Adrenal gland (tissue), 19 donors: ENCODE measurements around the gene TRAPPC2L. TPM values are rescaled to one million over a fixed set of nuclear protein-coding genes. Genes with fewer than 3 reads are reported as not detected.

Source experiments
- DNase-seq, 7 donors: peaks; one replicate each; pipeline ENCODE4 v3.0.0-alpha.2; 2019 to 2020
- H3K27ac ChIP-seq, 5 donors: fragments of 200-600 bp; sonication (generic) in 4 of 5; 1 replicate in 3 of 5; 2 replicates in 2 of 5; pipeline versions ENCODE4 v1.5.1 to v1.8.0; 2016 to 2020; ENCODE audit warnings: mild to moderate bottlenecking in 1 of 5
- H3K27me3 ChIP-seq: fragments of 200-600 bp; 2 replicates; pipeline ENCODE4 v1.8.0; 2021
- H3K36me3 ChIP-seq, 2 donors: fragments of 200-600 bp; replicated peaks in 1 of 2; 1 replicate in 1 of 2; 2 replicates in 1 of 2; pipeline versions ENCODE4 v1.5.1 to v1.8.0; 2018 to 2022
- H3K4me1 ChIP-seq, 2 donors: fragments of 200-600 bp; replicated peaks in 1 of 2; 1 replicate in 1 of 2; 2 replicates in 1 of 2; pipeline versions ENCODE4 v1.5.1 to v1.8.0; 2018 to 2021
- H3K4me3 ChIP-seq, 4 donors: fragments of 200-600 bp; sonication (generic) in 3 of 4; one replicate each; pipeline ENCODE4 v1.5.1; 2016 to 2018
- H3K9me3 ChIP-seq, 3 donors: fragments of 200-600 bp; sonication (generic) in 1 of 3; replicated peaks in 1 of 3; 1 replicate in 2 of 3; 2 replicates in 1 of 3; pipeline versions ENCODE4 v1.5.1 to v1.8.0; 2016 to 2021
- CTCF ChIP-seq, 6 experiments: fragments of 450-650 bp in 4 of 6; fragments of 200-600 bp in 2 of 6; sonication (generic) in 1 of 6; IDR thresholded peaks; 1 replicate in 5 of 6; 2 replicates in 1 of 6; pipeline versions ENCODE4 v1.5.1 to v1.8.0; 2016 to 2021; ENCODE audit warnings: antibody characterized with exemption in 6 of 6, mild to moderate bottlenecking in 2 of 6, moderate library complexity in 1 of 6
- POLR2A ChIP-seq, 2 donors: fragments of 450-650 bp; IDR thresholded peaks; one replicate each; pipeline ENCODE4 v1.6.1; 2017; ENCODE audit warnings: antibody characterized with exemption in 2 of 2, mild to moderate bottlenecking in 2 of 2, moderate library complexity in 1 of 2
- WGBS, 4 donors: extraction: QIAGEN DNeasy Blood & Tissue Kit in 2 of 4; methylation state at CpG; one replicate each; pipeline versions ENCODE4 v1.1.5 to v1.1.7; 2013 to 2017; 5-methylcytosine and 5-hydroxymethylcytosine counted together
- intact Hi-C, 2 donors: fragments of 100-400 bp; cut with DNase I; formaldehyde crosslinking; loops; one replicate each; pipeline versions ENCODE4 v1.14.1 to v1.15.0; 2022 to 2023
- long read RNA-seq, 10 donors: library from polyadenylated mRNA in 3 of 10; unstranded in 2 of 10; stranded (forward) in 1 of 10; transcript quantifications; one replicate each; pipeline ENCODE4 v2.0.0 and lab custom pipeline, GENCODE V29; 2021 to 2026
- polyA plus RNA-seq, 3 donors: library from polyadenylated mRNA; stranded (reverse); fragments of 200-250 nt in 2 of 3; fragments of 350-450 nt in 1 of 3; fragmentation: Illumina TruSeq in 1 of 3; extraction: RNeasy Lipid Tissue Mini Kit (QIAGEN cat#74804) in 1 of 3; gene quantifications; one replicate each; pipeline ENCODE4 v1.2.3, GENCODE V29; 2013 to 2014
- total RNA-seq, 9 donors: library from RNA; depleted of rRNA in 4 of 9; stranded (reverse); fragments of >200 nt in 4 of 9; fragments of 120-200 nt in 1 of 9; fragmentation: NEBNext Ultra II Directional in 1 of 9; extraction: Animal tissue kit (Norgen Biotek cat#: 25700) in 1 of 9; gene quantifications; one replicate each; pipeline versions ENCODE4 v1.1.0 to v1.2.4, GENCODE V29; 2013 to 2023
- donor health status: healthy with polysubstance abuse.
- donor health status: Bipolar disorder and iron deficiency.
- donor health status: DM: yes; HTN: yes; CAD: no.
- donor health status: DM: no; HTN: no; CAD: no.
- donor health status: DM: no; HTN: no; CAD: no.
- donor health status: DM: yes; HTN: yes; CAD: no.

The TRAPPC2L gene, protein sequence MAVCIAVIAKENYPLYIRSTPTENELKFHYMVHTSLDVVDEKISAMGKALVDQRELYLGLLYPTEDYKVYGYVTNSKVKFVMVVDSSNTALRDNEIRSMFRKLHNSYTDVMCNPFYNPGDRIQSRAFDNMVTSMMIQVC
- total RNA-seq = 100 to 1,000 TPM in 6 of 9 donors, 10 to 100 TPM in 3; 56.7 to 279 (median 121) TPM
- 100 to 1,000 TPM; 150 to 259 (median 250) TPM for polyA plus RNA-seq
- long read RNA-seq, donor 1, transcript TRAPPC2L-201 (5 exons, 2,215 nt) = major isoform, 57 of 207 reads
- long read RNA-seq, donor 1, partial matches to known transcripts = 14 of 207 reads
- long read RNA-seq, donor 1, other reads (novel, unspliced or antisense) = 122 of 207 reads
- long read RNA-seq, donor 2, transcript TRAPPC2L-201 (5 exons, 2,215 nt) = major isoform, 19 of 63 reads
- long read RNA-seq, donor 2, partial matches to known transcripts = 0 of 63 reads
- long read RNA-seq, donor 2, other reads (novel, unspliced or antisense) = 39 of 63 reads
- long read RNA-seq, donor 3, transcript TRAPPC2L-201 (5 exons, 2,215 nt) = major isoform, 31 of 91 reads
- long read RNA-seq, donor 3, partial matches to known transcripts = 0 of 91 reads
- long read RNA-seq, donor 3, other reads (novel, unspliced or antisense) = 54 of 91 reads
- long read RNA-seq, donor 4, transcript TRAPPC2L-203 (3 exons, 722 nt) = minor isoform, 10 of 199 reads
- long read RNA-seq, donor 4, transcript TRAPPC2L-201 (5 exons, 2,215 nt) = major isoform, 62 of 199 reads
- long read RNA-seq, donor 4, partial matches to known transcripts = 9 of 199 reads
- long read RNA-seq, donor 4, other reads (novel, unspliced or antisense) = 110 of 199 reads
- long read RNA-seq, donor 5, transcript TRAPPC2L-213 (5 exons, 854 nt) = minor isoform, 5 of 268 reads
- long read RNA-seq, donor 5, transcript TRAPPC2L-203 (3 exons, 722 nt) = minor isoform, 13 of 268 reads
- long read RNA-seq, donor 5, transcript TRAPPC2L-209 (5 exons, 1,084 nt) = minor isoform, 18 of 268 reads
- long read RNA-seq, donor 5, transcript TRAPPC2L-201 (5 exons, 2,215 nt) = major isoform, 56 of 268 reads
- long read RNA-seq, donor 5, partial matches to known transcripts = 11 of 268 reads
- long read RNA-seq, donor 5, other reads (novel, unspliced or antisense) = 163 of 268 reads
- long read RNA-seq, donor 6, transcript TRAPPC2L-203 (3 exons, 722 nt) = minor isoform, 5 of 158 reads
- long read RNA-seq, donor 6, transcript TRAPPC2L-201 (5 exons, 2,215 nt) = major isoform, 50 of 158 reads
- long read RNA-seq, donor 6, transcript TRAPPC2L-209 (5 exons, 1,084 nt) = minor isoform, 9 of 158 reads
- long read RNA-seq, donor 6, partial matches to known transcripts = 2 of 158 reads
- long read RNA-seq, donor 6, other reads (novel, unspliced or antisense) = 92 of 158 reads
- long read RNA-seq, donor 7, transcript TRAPPC2L-201 (5 exons, 2,215 nt) = major isoform, 20 of 66 reads
- long read RNA-seq, donor 7, partial matches to known transcripts = 0 of 66 reads
- long read RNA-seq, donor 7, other reads (novel, unspliced or antisense) = 42 of 66 reads
- long read RNA-seq, donor 8, transcript TRAPPC2L-201 (5 exons, 2,215 nt) = major isoform, 32 of 110 reads
- long read RNA-seq, donor 8, partial matches to known transcripts = 0 of 110 reads
- long read RNA-seq, donor 8, other reads (novel, unspliced or antisense) = 67 of 110 reads
- long read RNA-seq, donor 9, transcript TRAPPC2L-201 (5 exons, 2,215 nt) = major isoform, 19 of 71 reads
- long read RNA-seq, donor 9, partial matches to known transcripts = 5 of 71 reads
- long read RNA-seq, donor 9, other reads (novel, unspliced or antisense) = 41 of 71 reads
- long read RNA-seq, donor 10, transcript TRAPPC2L-201 (5 exons, 2,215 nt) = major isoform, 21 of 60 reads
- long read RNA-seq, donor 10, partial matches to known transcripts = 0 of 60 reads
- long read RNA-seq, donor 10, other reads (novel, unspliced or antisense) = 32 of 60 reads

DNA sequence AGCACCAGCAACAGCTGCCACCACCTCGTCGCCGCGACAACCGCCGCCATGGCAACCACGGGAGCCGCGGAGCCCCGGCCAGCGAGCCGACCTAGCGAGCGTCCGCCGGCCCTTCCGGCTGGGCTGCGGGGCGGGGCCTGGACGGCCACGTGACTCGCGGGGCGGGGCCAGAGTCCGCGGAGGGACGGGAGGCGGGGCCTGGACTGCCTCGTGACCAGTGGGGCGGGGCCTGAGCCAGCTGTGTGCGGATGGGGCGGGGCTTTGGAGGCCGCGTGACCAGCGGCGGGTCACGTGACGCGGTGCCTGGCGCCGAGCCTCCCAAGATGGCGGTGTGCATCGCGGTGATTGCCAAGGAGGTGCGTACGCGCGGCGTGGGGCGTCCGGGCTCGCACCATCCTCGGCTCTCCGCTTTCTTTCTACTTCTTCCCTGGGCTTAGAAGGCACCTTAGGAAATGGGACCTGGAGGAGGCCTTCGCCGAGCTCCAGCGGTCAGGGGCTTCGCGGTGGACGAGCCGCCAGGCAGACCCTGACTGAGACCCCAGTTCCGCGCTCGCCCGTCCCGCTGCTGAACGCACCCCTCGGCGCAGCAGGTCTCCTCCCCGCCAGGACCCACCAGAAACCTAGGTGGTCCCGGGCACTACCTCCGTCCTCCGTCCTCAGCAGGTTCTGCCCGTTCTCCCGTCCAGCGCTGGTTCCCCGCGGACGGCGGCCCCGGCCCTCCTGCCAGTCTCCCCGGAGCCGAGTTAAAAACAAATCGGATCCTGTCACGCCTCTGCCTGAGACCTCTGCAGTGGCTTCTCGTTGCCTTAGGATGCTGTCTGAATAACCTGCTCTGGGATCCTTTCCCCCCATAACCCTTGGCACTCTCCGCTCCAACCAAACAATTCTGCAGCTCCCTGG, at the start of gene TRAPPC2L, which contains the start of gene GALNS:
TSS of gene TRAPPC2L (plus strand) at position 300 of the 900 bp plus-strand sequence. CDS start at position 324, 24 bp downstream.
TSS of gene GALNS (minus strand) at position 120 of the 900 bp plus-strand sequence. CDS start at position 50, 70 bp downstream.
- peak within 1 kb of the TSS; percentile 68 to 97 (median 89) for H3K4me3 ChIP-seq
- intact Hi-C loops = loop anchor here in 1 of 2 donors (5.0 kb wide), 1 partner anchor 40 kb away; no protein-coding TSS in a partner anchor

DNA sequence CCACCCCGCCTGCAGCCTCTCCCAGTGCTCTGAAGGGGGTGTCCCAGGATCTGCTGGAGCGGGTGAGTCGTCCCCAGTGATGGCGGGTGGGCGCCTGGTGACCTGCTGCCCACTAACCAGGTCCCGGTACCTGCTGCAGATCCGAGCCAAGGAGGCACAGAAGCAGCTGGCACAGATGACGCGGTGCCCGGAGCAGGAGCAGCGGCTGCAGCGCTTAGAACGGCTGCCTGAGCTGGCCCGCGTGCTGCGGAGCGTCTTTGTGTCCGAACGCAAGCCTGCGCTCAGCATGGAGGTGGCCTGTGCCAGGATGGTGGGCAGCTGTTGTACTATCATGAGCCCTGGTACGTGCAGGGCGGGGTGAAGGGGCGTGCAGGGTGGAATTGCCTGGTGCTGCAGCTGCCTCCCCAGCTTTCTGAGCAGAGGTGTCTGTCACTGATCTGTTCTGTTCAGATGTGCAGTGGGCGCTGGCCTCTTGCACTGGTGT, 49.7 kb upstream of the TRAPPC2L start:
- H3K4me1 ChIP-seq = peaks cover 16 to 33% of the 10 kb centered on the region in 2 donors
- 55 to 75% (median 70%) methylated on average over 14 to 24 of the region's 24 CpGs for WGBS, 4 donors

More for the DNA sequence above, at the start of gene TRAPPC2L, which contains the start of gene GALNS:
- H3K36me3 ChIP-seq = peaks cover 0 to 36% of the 10 kb centered on the region in 2 donors
- WGBS, 4 donors = 0 to 1% (median 0%) methylated on average over 11 to 87 of the region's 87 CpGs
- H3K4me1 ChIP-seq = peaks cover 18 to 60% of the 10 kb centered on the region in 2 donors
- H3K27ac ChIP-seq = peak within 1 kb of the TSS; percentile 36 to 92 (median 86)
- H3K9me3 ChIP-seq = no peaks in the 10 kb centered on the region
- TF ChIP-seq POLR2A (IDR thresholded peaks at IDR 0.05) (peak; percentile 37 to 88), CTCF (IDR thresholded peaks at IDR 0.05) (peak in 1 of 6 experiments; percentile 2)
- H3K27me3 ChIP-seq = no peaks in the 10 kb centered on the region
- peak; percentile 97 to 100 (median 99) for DNase-seq

More for the DNA sequence above, 49.7 kb upstream of the TRAPPC2L start:
- Histone ChIP-seq H3K27ac (no peak overlapping the region), H3K9me3 (no peaks in the 10 kb centered on the region), H3K4me3 (no peak overlapping the region), H3K27me3 (no peaks in the 10 kb centered on the region), H3K36me3 (no peaks in the 10 kb centered on the region)
- TF ChIP-seq POLR2A (IDR thresholded peaks at IDR 0.05) (no peak), CTCF (IDR thresholded peaks at IDR 0.05) (no peak)
- intact Hi-C loops = no loop called here
- DNase-seq = no peak
